OCI-LY1 (cell line): ENCODE results near the gene OR5P2.
"Not testable (repeated sequence)": the region's sequence is repeated elsewhere in the genome, so short reads cannot be mapped to it uniquely, and the experiment has no call there.

Experiments used
- H2AFZ ChIP-seq: fragments of 200-600 bp; sonication (generic), shearing (Covaris generic); 2 replicates; pipeline ENCODE4 v1.6.0; 2014; ENCODE audit warnings: antibody characterized with exemption, mild to moderate bottlenecking, low read length
- H3F3A ChIP-seq: fragments of 200-600 bp; sonication (generic), shearing (Covaris generic); 2 replicates; pipeline ENCODE4 v1.6.0; 2014; ENCODE audit warnings: mild to moderate bottlenecking, antibody characterized with exemption, low read length, moderate library complexity; ENCODE audit not compliant: insufficient read depth
- H3K27ac ChIP-seq: fragments of 200-600 bp; sonication (generic); 2 replicates; pipeline ENCODE4 v1.5.1; 2014; ENCODE audit warnings: low read length, mixed run types, mild to moderate bottlenecking, low read depth; ENCODE audit not compliant: poor library complexity, severe bottlenecking
- H3K27me3 ChIP-seq: fragments of 200-600 bp; sonication (generic); 2 replicates; pipeline ENCODE4 v1.6.0; 2014; ENCODE audit warnings: antibody characterized with exemption, mild to moderate bottlenecking, low read length, moderate library complexity; ENCODE audit not compliant: insufficient read depth
- H3K36me3 ChIP-seq: fragments of 200-600 bp; sonication (generic); 2 replicates; pipeline ENCODE4 v1.6.1; 2014; ENCODE audit warnings: mild to moderate bottlenecking, antibody characterized with exemption, low read length, moderate library complexity, mixed read lengths; ENCODE audit not compliant: insufficient read depth
- H3K4me1 ChIP-seq: fragments of 200-600 bp; sonication (generic); 2 replicates; pipeline ENCODE4 v1.5.1; 2014; ENCODE audit warnings: mild to moderate bottlenecking, low read length, moderate library complexity; ENCODE audit not compliant: insufficient read depth, severe bottlenecking
- H3K4me2 ChIP-seq: fragments of 200-600 bp; sonication (generic), shearing (Covaris generic); 2 replicates; pipeline ENCODE4 v1.6.1; 2014; ENCODE audit warnings: low read length
- H3K4me3 ChIP-seq: fragments of 200-600 bp; sonication (generic); 2 replicates; pipeline ENCODE4 v1.5.1; 2014; ENCODE audit warnings: low read length, low read depth, mild to moderate bottlenecking, mixed read lengths; ENCODE audit not compliant: poor library complexity, severe bottlenecking
- H3K79me2 ChIP-seq: fragments of 200-600 bp; shearing (Covaris generic); 2 replicates; pipeline ENCODE4 v1.6.1; 2016; ENCODE audit warnings: mixed run types, low read length, mixed read lengths; ENCODE audit not compliant: insufficient read depth
- H3K9ac ChIP-seq: fragments of 200-600 bp; sonication (generic), shearing (Covaris generic); 2 replicates; pipeline ENCODE4 v1.6.1; 2014; ENCODE audit warnings: mild to moderate bottlenecking, low read length, mixed read lengths
- H3K9me2 ChIP-seq: fragments of 200-600 bp; sonication (generic), shearing (Covaris generic); 2 replicates; pipeline ENCODE4 v1.6.1; 2014; ENCODE audit warnings: low read depth, mild to moderate bottlenecking, low read length, mixed read lengths
- H3K9me3 ChIP-seq: fragments of 200-600 bp; shearing (Covaris generic); 2 replicates; pipeline ENCODE4 v1.6.1; 2014; ENCODE audit warnings: low read length, mixed read lengths
- H4K20me1 ChIP-seq: fragments of 200-600 bp; sonication (generic), shearing (Covaris generic); 2 replicates; pipeline ENCODE4 v1.6.0; 2016; ENCODE audit warnings: mild to moderate bottlenecking, low read length; ENCODE audit not compliant: insufficient read depth
- EZH2 ChIP-seq: fragments of 200-600 bp; sonication (generic), shearing (Covaris generic); IDR thresholded peaks from 2 replicates; pipeline ENCODE4 v1.8.0; 2017; ENCODE audit warnings: borderline replicate concordance, mixed run types, mild to moderate bottlenecking, antibody characterized with exemption, low read length, moderate library complexity, mixed read lengths
- TF ChIP-seq, protein P1 (sequence below): fragments of 200-600 bp; sonication (generic), shearing (Covaris generic); IDR thresholded peaks from 2 replicates; pipeline ENCODE4 v1.5.1; 2017; ENCODE audit warnings: mild to moderate bottlenecking, antibody characterized with exemption, low read length, moderate library complexity, mixed read lengths

The OR5P2 gene

GRCh38 chr11:7793233-7793632 is 3.5 kb downstream of the OR5P2 start:
- H3K27ac ChIP-seq, result no peak overlapping the region
- no peak overlapping the region for H3K4me3 ChIP-seq
- no peaks in the 10 kb centered on the region for H3K9me3 ChIP-seq
- no peaks in the 10 kb centered on the region for H3F3A ChIP-seq
- H3K4me2 ChIP-seq, result no peak overlapping the region
- H3K79me2 ChIP-seq, result no peaks in the 10 kb centered on the region
- no peaks in the 10 kb centered on the region for H4K20me1 ChIP-seq
- no peaks in the 10 kb centered on the region for H3K36me3 ChIP-seq
- H3K4me1 ChIP-seq, result no peaks in the 10 kb centered on the region
- no peaks in the 10 kb centered on the region for H3K27me3 ChIP-seq
- H2AFZ ChIP-seq, result no peak overlapping the region
- TF ChIP-seq EZH2, result no peak
- TF ChIP-seq, protein P1, sequence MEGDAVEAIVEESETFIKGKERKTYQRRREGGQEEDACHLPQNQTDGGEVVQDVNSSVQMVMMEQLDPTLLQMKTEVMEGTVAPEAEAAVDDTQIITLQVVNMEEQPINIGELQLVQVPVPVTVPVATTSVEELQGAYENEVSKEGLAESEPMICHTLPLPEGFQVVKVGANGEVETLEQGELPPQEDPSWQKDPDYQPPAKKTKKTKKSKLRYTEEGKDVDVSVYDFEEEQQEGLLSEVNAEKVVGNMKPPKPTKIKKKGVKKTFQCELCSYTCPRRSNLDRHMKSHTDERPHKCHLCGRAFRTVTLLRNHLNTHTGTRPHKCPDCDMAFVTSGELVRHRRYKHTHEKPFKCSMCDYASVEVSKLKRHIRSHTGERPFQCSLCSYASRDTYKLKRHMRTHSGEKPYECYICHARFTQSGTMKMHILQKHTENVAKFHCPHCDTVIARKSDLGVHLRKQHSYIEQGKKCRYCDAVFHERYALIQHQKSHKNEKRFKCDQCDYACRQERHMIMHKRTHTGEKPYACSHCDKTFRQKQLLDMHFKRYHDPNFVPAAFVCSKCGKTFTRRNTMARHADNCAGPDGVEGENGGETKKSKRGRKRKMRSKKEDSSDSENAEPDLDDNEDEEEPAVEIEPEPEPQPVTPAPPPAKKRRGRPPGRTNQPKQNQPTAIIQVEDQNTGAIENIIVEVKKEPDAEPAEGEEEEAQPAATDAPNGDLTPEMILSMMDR, result no peak
- no peak overlapping the region for H3K9ac ChIP-seq
- no peaks in the 10 kb centered on the region for H3K9me2 ChIP-seq

DNA sequence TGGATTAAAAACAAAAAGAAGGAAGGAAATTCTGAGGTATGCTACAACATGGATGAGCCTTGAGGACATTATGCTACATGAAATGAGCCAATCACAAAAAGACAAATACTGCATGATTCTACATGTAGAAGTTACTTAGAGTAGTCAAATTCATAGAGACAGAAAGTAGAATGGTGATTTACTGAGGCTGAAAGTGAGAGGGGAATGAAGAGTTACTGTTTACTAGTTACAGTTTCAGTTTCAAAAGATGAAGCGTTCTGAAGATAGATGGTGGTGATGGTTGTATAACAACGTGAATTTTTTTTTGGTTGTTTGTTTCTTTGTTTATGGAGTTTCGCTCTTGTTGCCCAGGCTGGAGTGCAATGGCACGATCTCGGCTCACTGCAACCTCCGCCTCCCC is 9.5 kb downstream of the OR5P2 start:
- no peak overlapping the region for H3K4me2 ChIP-seq
- no peaks in the 10 kb centered on the region for H3K79me2 ChIP-seq
- no peaks in the 10 kb centered on the region for H3K27me3 ChIP-seq
- H2AFZ ChIP-seq, result no peak overlapping the region
- TF ChIP-seq, protein P1, result no peak
- no peak for TF ChIP-seq EZH2
- no peaks in the 10 kb centered on the region for H3K9me2 ChIP-seq
- H3F3A ChIP-seq, result no peaks in the 10 kb centered on the region
- H3K9me3 ChIP-seq, result no peaks in the 10 kb centered on the region
- H3K9ac ChIP-seq, result no peak overlapping the region
- H3K4me3 ChIP-seq, result no peak overlapping the region
- no peak overlapping the region for H3K27ac ChIP-seq
- no peaks in the 10 kb centered on the region for H3K4me1 ChIP-seq
- no peaks in the 10 kb centered on the region for H3K36me3 ChIP-seq
- H4K20me1 ChIP-seq, result no peaks in the 10 kb centered on the region

- TF ChIP-seq, protein P1, result no peak
- no peak for TF ChIP-seq EZH2
- H3K27ac ChIP-seq, result no peak overlapping the region
- no peak overlapping the region for H3K4me3 ChIP-seq
- H3K9me2 ChIP-seq, result no peaks in the 10 kb centered on the region
- no peaks in the 10 kb centered on the region for H3K4me1 ChIP-seq
- no peaks in the 10 kb centered on the region for H3K79me2 ChIP-seq
- H2AFZ ChIP-seq, result no peak overlapping the region
- no peak overlapping the region for H3K4me2 ChIP-seq
- no peaks in the 10 kb centered on the region for H3K27me3 ChIP-seq
- H3K9me3 ChIP-seq, result no peaks in the 10 kb centered on the region
- no peaks in the 10 kb centered on the region for H3K36me3 ChIP-seq
- H3K9ac ChIP-seq, result no peak overlapping the region
- no peaks in the 10 kb centered on the region for H3F3A ChIP-seq
- no peaks in the 10 kb centered on the region for H4K20me1 ChIP-seq
Observed at GRCh38 chr11:7775689-7776088, 21.1 kb downstream of the OR5P2 start.

- H3K4me2 ChIP-seq, H3K27me3 ChIP-seq, H3K9me2 ChIP-seq, H3K79me2 ChIP-seq, H3K9me3 ChIP-seq, H3K9ac ChIP-seq, H3K36me3 ChIP-seq, H2AFZ ChIP-seq, H3F3A ChIP-seq, H3K27ac ChIP-seq, H4K20me1 ChIP-seq, H3K4me3 ChIP-seq, H3K4me1 ChIP-seq: not testable (repeated sequence)
Observed at GRCh38 chr11:7764301-7764700, 32.4 kb downstream of the OR5P2 start.
